Measurements from ENCODE around the gene SYK. TPM values are rescaled to one million over a fixed set of nuclear protein-coding genes. Genes with fewer than 3 reads are reported as not detected.

SYK gene
- total RNA-seq, 1 donor = not detected

DNA sequence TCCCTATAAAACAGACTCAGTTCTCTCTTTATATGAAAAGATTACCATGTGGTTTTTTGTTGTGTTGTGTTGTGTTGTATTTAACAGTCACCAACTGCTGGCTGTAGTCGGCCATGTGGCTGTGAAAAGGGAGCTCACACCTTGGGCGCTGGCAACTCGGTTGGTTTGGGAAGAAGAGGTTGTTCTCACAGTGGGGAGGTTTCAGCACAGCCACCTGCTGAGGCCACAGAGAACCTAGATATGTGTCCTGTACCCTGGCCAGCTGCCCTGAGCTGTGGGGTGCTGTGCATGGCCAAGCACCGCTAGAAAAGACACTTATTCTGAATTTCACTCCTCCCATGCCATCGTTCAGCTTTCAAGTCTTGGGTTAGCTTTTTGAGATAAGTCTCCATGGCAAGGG, 58.8 kb downstream of the SYK start:
- H3K27me3 ChIP-seq (ENCODE audit: insufficient read depth, low read length) = no peaks in the 10 kb centered on the region

GRCh38 chr9:90860826-90861225, 59.2 kb downstream of the SYK start:
- Histone ChIP-seq H2AFZ (ENCODE audit: low read length) (no peak overlapping the region), H3K36me3 (ENCODE audit: insufficient read depth, low read length) (no peaks in the 10 kb centered on the region), H3K9me3 (ENCODE audit: low read depth, low read length) (no peaks in the 10 kb centered on the region), H3K27me3 (ENCODE audit: insufficient read depth, low read length) (no peaks in the 10 kb centered on the region), H4K20me1 (ENCODE audit: insufficient read depth, low read length) (no peaks in the 10 kb centered on the region), H3K27ac (ENCODE audit: low read depth, low read length) (no peak overlapping the region), H3K79me2 (ENCODE audit: insufficient read depth, low read length) (no peaks in the 10 kb centered on the region), H3K4me2 (ENCODE audit: insufficient read depth, low read length) (no peak overlapping the region), H3K4me1 (ENCODE audit: insufficient read depth, low read length) (no peaks in the 10 kb centered on the region), H3K4me3 (ENCODE audit: insufficient read depth, low read length) (no peak overlapping the region)
- TF ChIP-seq, protein P1, sequence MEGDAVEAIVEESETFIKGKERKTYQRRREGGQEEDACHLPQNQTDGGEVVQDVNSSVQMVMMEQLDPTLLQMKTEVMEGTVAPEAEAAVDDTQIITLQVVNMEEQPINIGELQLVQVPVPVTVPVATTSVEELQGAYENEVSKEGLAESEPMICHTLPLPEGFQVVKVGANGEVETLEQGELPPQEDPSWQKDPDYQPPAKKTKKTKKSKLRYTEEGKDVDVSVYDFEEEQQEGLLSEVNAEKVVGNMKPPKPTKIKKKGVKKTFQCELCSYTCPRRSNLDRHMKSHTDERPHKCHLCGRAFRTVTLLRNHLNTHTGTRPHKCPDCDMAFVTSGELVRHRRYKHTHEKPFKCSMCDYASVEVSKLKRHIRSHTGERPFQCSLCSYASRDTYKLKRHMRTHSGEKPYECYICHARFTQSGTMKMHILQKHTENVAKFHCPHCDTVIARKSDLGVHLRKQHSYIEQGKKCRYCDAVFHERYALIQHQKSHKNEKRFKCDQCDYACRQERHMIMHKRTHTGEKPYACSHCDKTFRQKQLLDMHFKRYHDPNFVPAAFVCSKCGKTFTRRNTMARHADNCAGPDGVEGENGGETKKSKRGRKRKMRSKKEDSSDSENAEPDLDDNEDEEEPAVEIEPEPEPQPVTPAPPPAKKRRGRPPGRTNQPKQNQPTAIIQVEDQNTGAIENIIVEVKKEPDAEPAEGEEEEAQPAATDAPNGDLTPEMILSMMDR (IDR thresholded peaks at IDR 0.05; ENCODE audit: extremely low read depth, low read depth, low read length) = no peak
- no peak for DNase-seq (ENCODE audit: insufficient read length, low spot score, missing footprints)

More for the DNA sequence above, 58.8 kb downstream of the SYK start:
- TF ChIP-seq, protein P1 (IDR thresholded peaks at IDR 0.05; ENCODE audit: extremely low read depth, low read depth, low read length) = no peak
- no peak overlapping the region for H3K4me3 ChIP-seq (ENCODE audit: insufficient read depth, low read length)
- H4K20me1 ChIP-seq (ENCODE audit: insufficient read depth, low read length) = no peaks in the 10 kb centered on the region
- H2AFZ ChIP-seq (ENCODE audit: low read length) = no peak overlapping the region
- no peaks in the 10 kb centered on the region for H3K79me2 ChIP-seq (ENCODE audit: insufficient read depth, low read length)
- DNase-seq (ENCODE audit: insufficient read length, low spot score, missing footprints) = no peak
- H3K9me3 ChIP-seq (ENCODE audit: low read depth, low read length) = no peaks in the 10 kb centered on the region
- no peaks in the 10 kb centered on the region for H3K36me3 ChIP-seq (ENCODE audit: insufficient read depth, low read length)
- no peaks in the 10 kb centered on the region for H3K4me1 ChIP-seq (ENCODE audit: insufficient read depth, low read length)
- H3K27ac ChIP-seq (ENCODE audit: low read depth, low read length) = no peak overlapping the region
- H3K4me2 ChIP-seq (ENCODE audit: insufficient read depth, low read length) = no peak overlapping the region

DNA sequence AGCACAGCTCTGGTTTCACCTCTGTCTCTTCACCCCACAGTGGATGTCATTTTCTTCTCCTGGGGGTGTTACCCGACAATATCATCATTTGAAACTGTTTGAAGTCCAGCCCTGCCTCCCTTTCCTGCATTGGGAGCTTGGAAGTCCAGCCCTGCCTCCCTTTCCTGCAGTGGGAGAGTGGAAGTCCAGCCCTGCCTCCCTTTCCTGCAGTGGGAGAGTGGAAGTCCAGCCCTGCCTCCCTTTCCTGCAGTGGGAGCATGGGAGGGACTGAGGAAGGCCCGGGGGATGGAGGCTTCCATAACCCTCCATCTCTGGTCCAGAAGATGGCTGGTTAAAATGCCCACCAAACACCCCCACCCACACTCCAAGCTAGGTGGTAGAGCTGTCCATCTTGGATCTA, 59.8 kb downstream of the SYK start:
- Histone ChIP-seq H3K27ac (ENCODE audit: low read depth, low read length) (no peak overlapping the region), H2AFZ (ENCODE audit: low read length) (no peak overlapping the region), H3K4me2 (ENCODE audit: insufficient read depth, low read length) (no peak overlapping the region), H3K9me3 (ENCODE audit: low read depth, low read length) (no peaks in the 10 kb centered on the region), H3K36me3 (ENCODE audit: insufficient read depth, low read length) (no peaks in the 10 kb centered on the region), H4K20me1 (ENCODE audit: insufficient read depth, low read length) (no peaks in the 10 kb centered on the region), H3K79me2 (ENCODE audit: insufficient read depth, low read length) (no peaks in the 10 kb centered on the region), H3K4me1 (ENCODE audit: insufficient read depth, low read length) (no peaks in the 10 kb centered on the region), H3K4me3 (ENCODE audit: insufficient read depth, low read length) (no peak overlapping the region), H3K27me3 (ENCODE audit: insufficient read depth, low read length) (no peaks in the 10 kb centered on the region)
- TF ChIP-seq, protein P1 (IDR thresholded peaks at IDR 0.05; ENCODE audit: extremely low read depth, low read depth, low read length) = no peak
- no peak for DNase-seq (ENCODE audit: insufficient read length, low spot score, missing footprints)

DNA sequence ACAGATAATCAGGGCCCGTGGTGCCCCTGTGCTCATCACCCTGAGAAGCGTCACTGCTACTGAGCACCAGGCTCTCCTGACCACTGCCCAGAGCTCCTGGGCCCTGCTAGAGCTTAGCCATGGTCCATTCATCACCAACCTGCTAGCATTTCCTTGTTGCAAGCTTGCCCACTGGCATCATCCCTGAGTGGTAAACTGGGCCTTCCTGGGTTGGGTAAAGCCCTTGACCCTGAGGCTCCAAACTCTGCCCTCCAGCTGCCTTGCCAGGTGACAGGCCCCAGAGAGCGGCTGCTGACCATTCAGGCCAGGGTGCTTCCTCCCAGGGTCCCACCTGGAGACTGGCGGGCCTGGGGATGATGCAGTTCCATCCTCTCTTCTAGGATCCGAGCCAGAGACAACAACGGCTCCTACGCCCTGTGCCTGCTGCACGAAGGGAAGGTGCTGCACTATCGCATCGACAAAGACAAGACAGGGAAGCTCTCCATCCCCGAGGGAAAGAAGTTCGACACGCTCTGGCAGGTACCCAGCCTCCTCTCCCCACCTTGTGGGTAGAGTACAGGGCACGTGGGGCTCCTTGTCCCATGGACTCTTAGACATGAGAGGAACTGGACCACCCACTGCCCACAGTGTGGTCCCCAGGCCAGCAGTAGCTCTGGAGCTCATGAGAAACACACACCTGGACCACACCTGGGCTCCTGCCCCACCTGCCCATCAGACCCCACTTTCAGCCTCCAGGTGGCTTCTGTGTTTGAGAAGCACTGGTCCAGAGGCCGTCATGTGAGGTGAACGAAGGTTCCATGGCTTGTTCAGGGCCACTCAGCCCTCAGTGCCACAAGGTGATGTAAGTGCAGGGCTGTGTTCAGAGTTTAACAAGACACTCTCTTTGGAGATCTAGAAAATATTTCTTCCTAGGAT, 60.5 kb downstream of the SYK start:
- H3K27me3 ChIP-seq (ENCODE audit: insufficient read depth, low read length) = no peaks in the 10 kb centered on the region
- H3K9me3 ChIP-seq (ENCODE audit: low read depth, low read length) = no peaks in the 10 kb centered on the region
- no peak overlapping the region for H3K27ac ChIP-seq (ENCODE audit: low read depth, low read length)
- no peak overlapping the region for H3K4me3 ChIP-seq (ENCODE audit: insufficient read depth, low read length)
- no peaks in the 10 kb centered on the region for H3K36me3 ChIP-seq (ENCODE audit: insufficient read depth, low read length)
- H3K4me2 ChIP-seq (ENCODE audit: insufficient read depth, low read length) = no peak overlapping the region
- H2AFZ ChIP-seq (ENCODE audit: low read length) = no peak overlapping the region
- H4K20me1 ChIP-seq (ENCODE audit: insufficient read depth, low read length) = no peaks in the 10 kb centered on the region
- no peaks in the 10 kb centered on the region for H3K4me1 ChIP-seq (ENCODE audit: insufficient read depth, low read length)
- TF ChIP-seq, protein P1 (IDR thresholded peaks at IDR 0.05; ENCODE audit: extremely low read depth, low read depth, low read length) = no peak
- H3K79me2 ChIP-seq (ENCODE audit: insufficient read depth, low read length) = no peaks in the 10 kb centered on the region
- DNase-seq (ENCODE audit: insufficient read length, low spot score, missing footprints) = no peak
